Fibroblast of pulmonary artery (primary cell): ENCODE measurements around the gene SHISA7.
"Not testable (repeated sequence)": the region's sequence is repeated elsewhere in the genome, so short reads cannot be mapped to it uniquely, and the experiment has no call there.

ENCODE experiments used
- DNase-seq: peaks from one replicate; pipeline ENCODE4 v3.0.0-alpha.2; 2010; ENCODE audit warnings: low read depth
- H3K4me3 ChIP-seq: replicated peaks from 2 replicates; pipeline ENCODE4 v1.5.1; 2011; ENCODE audit warnings: low read depth, mild to moderate bottlenecking, control low read depth, low read length, moderate library complexity
- CTCF ChIP-seq: IDR thresholded peaks from 2 replicates; pipeline ENCODE4 v1.5.1; 2011; ENCODE audit warnings: mild to moderate bottlenecking, control low read depth, low read length, inconsistent platforms; ENCODE audit errors: missing control alignments

SHISA7 gene

GRCh38 chr19:55407800-55408532, 35.1 kb downstream of the SHISA7 start:
- H3K4me3 ChIP-seq = peak overlapping the region; percentile 79
- no peak for TF ChIP-seq CTCF
- DNase-seq = peak; percentile 100

GRCh38 chr19:55407550-55407799, 35.6 kb downstream of the SHISA7 start, which contains the start of gene UBE2S:
UBE2S (minus strand) TSS chr19:55407788; CDS start chr19:55407589, 199 bp downstream.
- not testable (repeated sequence) for DNase-seq
- peak within 1 kb of the TSS; percentile 79 for H3K4me3 ChIP-seq

GRCh38 chr19:55406826-55407549, 36.1 kb downstream of the SHISA7 start:
- peak; percentile 41 for DNase-seq
- peak overlapping the region; percentile 79 for H3K4me3 ChIP-seq
- no peak for TF ChIP-seq CTCF

GRCh38 chr19:55406091-55406825, 36.8 kb downstream of the SHISA7 start:
- TF ChIP-seq CTCF = no peak
- DNase-seq = no peak
- peak overlapping the region; percentile 79 for H3K4me3 ChIP-seq

GRCh38 chr19:55405638-55406037, 37.5 kb downstream of the SHISA7 start:
- TF ChIP-seq CTCF = no peak
- peak overlapping the region; percentile 79 for H3K4me3 ChIP-seq
- DNase-seq = no peak

- no peak for DNase-seq
- TF ChIP-seq CTCF = no peak
- H3K4me3 ChIP-seq = no peak overlapping the region
Observed at GRCh38 chr19:55402509-55402908, 40.6 kb downstream of the SHISA7 start.

GRCh38 chr19:55401390-55401789, 41.7 kb downstream of the SHISA7 start:
- not testable (repeated sequence) for H3K4me3 ChIP-seq, DNase-seq
